Measurements from ENCODE around the gene NCKAP5. TPM values are rescaled to one million over a fixed set of nuclear protein-coding genes. Genes with fewer than 3 reads are reported as not detected.

NCKAP5 gene
- total and polyA plus RNA-seq, 9 donors, result 0.80 to 2.7 (median 2.2) TPM

GRCh38 chr2:133143645-133144044 is 424.6 kb downstream of the NCKAP5 start:
- intact Hi-C loops (cut with DNase I), result no loop called here
- no peak for DNase-seq
- Histone ChIP-seq H3K9me3 (no peaks in the 10 kb centered on the region), H3K36me3 (no peaks in the 10 kb centered on the region), H3K27me3 (no peaks in the 10 kb centered on the region), H3K4me3 (no peak overlapping the region), H3K4me1 (ENCODE audit: insufficient read depth) (no peaks in the 10 kb centered on the region), H3K27ac (no peak overlapping the region)
- TF ChIP-seq EP300 (IDR thresholded peaks at IDR 0.05), result no peak
- no peak for TF ChIP-seq POLR2A (IDR thresholded peaks at IDR 0.05)
- no peak for TF ChIP-seq CTCF (IDR thresholded peaks at IDR 0.05)
- 93 to 100% (median 99%) methylated on average over 1 of the region's 1 CpG for WGBS, 3 donors

DNA sequence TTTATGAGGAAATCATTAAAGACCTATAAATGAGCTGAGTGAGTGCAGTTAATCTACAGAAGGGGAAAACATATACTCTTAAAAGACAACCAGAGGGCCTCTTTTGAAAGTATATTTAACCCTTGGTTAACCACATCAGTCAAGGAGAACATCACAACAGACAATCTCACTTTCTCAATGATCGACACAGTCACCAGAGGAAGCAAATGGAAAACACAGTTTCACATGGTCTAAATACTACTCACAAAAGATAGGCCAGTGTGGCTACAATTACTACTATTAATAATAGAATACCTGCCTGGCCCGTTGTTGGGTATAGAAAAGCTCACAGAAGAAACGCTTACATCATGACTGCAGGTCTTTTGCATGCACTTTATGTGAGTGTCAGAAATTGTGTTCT is 426.2 kb downstream of the NCKAP5 start:
- no peaks in the 10 kb centered on the region for H3K9me3 ChIP-seq
- WGBS, 3 donors, result 92 to 96% (median 94%) methylated on average over 3 of the region's 3 CpGs

GRCh38 chr2:133140620-133141019 is 427.6 kb downstream of the NCKAP5 start:
- 93 to 97% (median 96%) methylated on average over 1 of the region's 1 CpG for WGBS, 3 donors
- Histone ChIP-seq H3K27me3 (no peaks in the 10 kb centered on the region), H3K4me3 (no peak overlapping the region), H3K36me3 (no peaks in the 10 kb centered on the region), H3K27ac (no peak overlapping the region), H3K4me1 (ENCODE audit: insufficient read depth) (no peaks in the 10 kb centered on the region), H3K9me3 (no peaks in the 10 kb centered on the region)
- TF ChIP-seq EP300 (IDR thresholded peaks at IDR 0.05), result no peak
- TF ChIP-seq POLR2A (IDR thresholded peaks at IDR 0.05), result no peak
- no peak for TF ChIP-seq CTCF (IDR thresholded peaks at IDR 0.05)
- no peak for DNase-seq
- intact Hi-C loops (cut with DNase I), result no loop called here

More for the DNA sequence above, 426.2 kb downstream of the NCKAP5 start:
- intact Hi-C loops (cut with DNase I), result no loop called here
- Histone ChIP-seq H3K36me3 (no peaks in the 10 kb centered on the region), H3K4me3 (no peak overlapping the region), H3K4me1 (ENCODE audit: insufficient read depth) (no peaks in the 10 kb centered on the region), H3K27ac (no peak overlapping the region), H3K27me3 (no peaks in the 10 kb centered on the region)
- DNase-seq, result no peak
- TF ChIP-seq POLR2A (IDR thresholded peaks at IDR 0.05) (no peak), EP300 (IDR thresholded peaks at IDR 0.05) (no peak), CTCF (IDR thresholded peaks at IDR 0.05) (no peak)

DNA sequence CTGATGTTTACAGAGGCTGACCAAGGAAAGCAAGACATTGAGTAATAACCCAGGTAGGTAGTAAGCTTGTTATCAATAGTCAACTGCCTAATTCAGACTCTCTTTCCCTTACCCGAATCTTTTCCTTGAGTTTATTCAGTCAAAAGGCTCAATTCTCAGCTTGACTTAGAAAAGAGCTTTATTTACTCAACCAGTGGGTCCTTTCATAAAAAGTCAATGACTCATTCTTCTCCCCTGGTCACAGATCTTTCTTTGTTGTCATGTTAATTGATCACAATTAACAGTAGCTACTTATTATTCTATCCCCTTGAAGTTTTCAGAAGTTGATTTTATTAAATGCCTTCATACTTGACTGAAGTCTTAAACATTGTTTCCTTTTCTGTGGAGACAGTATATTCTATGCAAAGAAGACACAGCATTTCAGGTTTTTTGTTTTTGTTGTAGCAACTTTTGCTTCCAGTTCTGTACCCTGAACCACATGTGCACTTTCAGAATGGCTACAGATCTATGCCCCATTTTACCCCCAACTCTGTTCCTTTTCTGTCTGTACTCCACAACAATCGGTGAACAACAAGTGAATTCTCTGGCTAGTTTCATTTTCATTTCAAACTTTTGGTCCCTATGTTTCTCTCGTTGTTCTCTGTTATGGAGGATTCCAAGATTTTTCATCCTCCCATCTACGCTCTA is 428.3 kb downstream of the NCKAP5 start:
- 58 to 67% (median 61%) methylated on average over 4 of the region's 4 CpGs for WGBS, 3 donors
- H3K9me3 ChIP-seq, result no peaks in the 10 kb centered on the region
- H3K27ac ChIP-seq, result no peak overlapping the region
- no peaks in the 10 kb centered on the region for H3K36me3 ChIP-seq
- TF ChIP-seq CTCF (IDR thresholded peaks at IDR 0.05) (no peak), EP300 (IDR thresholded peaks at IDR 0.05) (no peak), POLR2A (IDR thresholded peaks at IDR 0.05) (no peak)
- no peaks in the 10 kb centered on the region for H3K27me3 ChIP-seq
- intact Hi-C loops (cut with DNase I), result no loop called here
- no peak for DNase-seq
- no peaks in the 10 kb centered on the region for H3K4me1 ChIP-seq (ENCODE audit: insufficient read depth)
- H3K4me3 ChIP-seq, result no peak overlapping the region

Measured in ovary (tissue), 9 donors.